ENCODE measurements around the gene SDCCAG8. TPM values are rescaled to one million over a fixed set of nuclear protein-coding genes. Genes with fewer than 3 reads are reported as not detected.

The SDCCAG8 gene
- polyA plus RNA-seq, 3 donors = 33.2 to 34.4 (median 33.4) TPM

DNA sequence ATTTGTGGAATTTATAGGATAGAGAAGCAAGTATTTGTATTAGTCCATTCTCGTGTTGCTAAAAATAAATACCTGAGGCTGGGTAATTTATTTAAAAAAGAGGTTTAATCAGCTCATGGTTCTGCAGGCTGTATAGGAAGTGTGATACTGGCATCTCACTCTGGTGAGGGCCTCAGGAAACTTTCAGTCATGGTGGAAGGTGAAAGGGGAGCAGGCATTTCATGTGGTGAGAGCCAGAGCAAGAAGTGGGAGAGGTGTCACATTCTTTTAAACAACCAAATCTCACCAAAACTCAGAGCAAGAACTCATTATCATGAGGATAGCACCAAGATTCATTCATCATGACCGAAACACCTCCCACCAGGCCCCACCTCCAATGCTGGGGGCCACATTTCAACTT lies 18.1 kb downstream of the SDCCAG8 start:
- no peaks in the 10 kb centered on the region for H3K27me3 Mint-ChIP-seq (ENCODE audit: low read depth in 3 of 3)
- Histone ChIP-seq H3K4me2 (replicated peaks; ENCODE audit: extremely low read depth, low read length, poor library complexity, severe bottlenecking) (no peak overlapping the region), H3K9me3 (replicated peaks in 1 of 2; ENCODE audit: control insufficient read depth in 1 of 2, insufficient read depth in 1 of 2, low read length in 2 of 2) (no peaks in the 10 kb centered on the region), H3K36me3 (replicated peaks in 1 of 2; ENCODE audit: control insufficient read depth in 1 of 2, insufficient read depth in 2 of 2, low read length in 2 of 2) (peaks cover 47 to 59% of the 10 kb centered on the region in 2 donors), H3K27me3 (ENCODE audit: control insufficient read depth in 2 of 2, insufficient read depth in 2 of 2, low read length in 2 of 2) (no peaks in the 10 kb centered on the region), H3K79me2 (ENCODE audit: insufficient read depth, low read length) (peaks cover 14% of the 10 kb centered on the region), H3K4me1 (ENCODE audit: control insufficient read depth in 1 of 2, insufficient read depth in 2 of 2, low read length in 2 of 2) (peaks cover 19 to 20% of the 10 kb centered on the region in 2 donors), H4K20me1 (ENCODE audit: insufficient read depth, low read length) (no peaks in the 10 kb centered on the region), H2AFZ (ENCODE audit: insufficient read depth, low read depth, low read length, poor library complexity, severe bottlenecking) (no peak overlapping the region), H3K27ac (ENCODE audit: low read depth in 1 of 2, low read length in 2 of 2) (no peak overlapping the region), H3K4me3 (replicated peaks in 1 of 3; ENCODE audit: low read depth in 2 of 3, low read length in 3 of 3) (no peak overlapping the region), H3K9ac (ENCODE audit: insufficient read depth, low read length, poor library complexity, severe bottlenecking) (no peak overlapping the region)
- no peak for DNase-seq
- no peak overlapping the region for H3K4me3 Mint-ChIP-seq
- intact Hi-C loops (cut with micrococcal nuclease) = no loop called here
- peak overlapping the region in 3 of 7 donors; percentile 14 to 80 (median 31) for H3K27ac Mint-ChIP-seq
- H3K36me3 Mint-ChIP-seq = peaks cover 44 to 52% of the 10 kb centered on the region in 2 donors
- TF ChIP-seq, protein P1, sequence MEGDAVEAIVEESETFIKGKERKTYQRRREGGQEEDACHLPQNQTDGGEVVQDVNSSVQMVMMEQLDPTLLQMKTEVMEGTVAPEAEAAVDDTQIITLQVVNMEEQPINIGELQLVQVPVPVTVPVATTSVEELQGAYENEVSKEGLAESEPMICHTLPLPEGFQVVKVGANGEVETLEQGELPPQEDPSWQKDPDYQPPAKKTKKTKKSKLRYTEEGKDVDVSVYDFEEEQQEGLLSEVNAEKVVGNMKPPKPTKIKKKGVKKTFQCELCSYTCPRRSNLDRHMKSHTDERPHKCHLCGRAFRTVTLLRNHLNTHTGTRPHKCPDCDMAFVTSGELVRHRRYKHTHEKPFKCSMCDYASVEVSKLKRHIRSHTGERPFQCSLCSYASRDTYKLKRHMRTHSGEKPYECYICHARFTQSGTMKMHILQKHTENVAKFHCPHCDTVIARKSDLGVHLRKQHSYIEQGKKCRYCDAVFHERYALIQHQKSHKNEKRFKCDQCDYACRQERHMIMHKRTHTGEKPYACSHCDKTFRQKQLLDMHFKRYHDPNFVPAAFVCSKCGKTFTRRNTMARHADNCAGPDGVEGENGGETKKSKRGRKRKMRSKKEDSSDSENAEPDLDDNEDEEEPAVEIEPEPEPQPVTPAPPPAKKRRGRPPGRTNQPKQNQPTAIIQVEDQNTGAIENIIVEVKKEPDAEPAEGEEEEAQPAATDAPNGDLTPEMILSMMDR (IDR thresholded peaks at IDR 0.05) = no peak
- H3K4me1 Mint-ChIP-seq = peaks cover 19% of the 10 kb centered on the region
- H3K9me3 Mint-ChIP-seq = peaks cover 0 to 2% (median 0%) of the 10 kb centered on the region in 7 donors
- 83% methylated on average over 1 of the region's 2 CpGs for WGBS (ENCODE audit: insufficient coverage)

DNA sequence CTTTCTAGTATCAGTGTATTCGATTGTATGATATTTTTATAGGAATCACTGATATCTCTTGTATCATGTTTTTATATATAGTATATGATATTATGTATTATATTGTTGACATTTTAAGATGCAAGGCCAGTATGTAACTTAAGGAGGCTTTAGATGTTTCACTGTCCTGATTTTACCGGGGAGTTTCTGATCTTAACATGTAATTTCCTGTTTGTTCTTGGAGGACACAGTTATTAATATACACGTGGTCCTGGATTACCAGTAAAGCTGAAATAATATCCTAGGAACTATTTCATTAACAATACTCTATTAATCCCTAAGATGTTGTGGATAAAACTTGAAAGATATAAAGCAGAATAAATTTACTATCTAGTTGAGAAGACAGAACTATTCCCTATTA lies 19.5 kb downstream of the SDCCAG8 start:
- Histone ChIP-seq H3K79me2 (ENCODE audit: insufficient read depth, low read length) (peaks cover under 1% of the 10 kb centered on the region), H4K20me1 (ENCODE audit: insufficient read depth, low read length) (no peaks in the 10 kb centered on the region), H3K27me3 (ENCODE audit: control insufficient read depth in 2 of 2, insufficient read depth in 2 of 2, low read length in 2 of 2) (no peaks in the 10 kb centered on the region), H3K9me3 (replicated peaks in 1 of 2; ENCODE audit: control insufficient read depth in 1 of 2, insufficient read depth in 1 of 2, low read length in 2 of 2) (no peaks in the 10 kb centered on the region), H3K4me1 (ENCODE audit: control insufficient read depth in 1 of 2, insufficient read depth in 2 of 2, low read length in 2 of 2) (peaks cover 6% of the 10 kb centered on the region in 2 donors), H3K9ac (ENCODE audit: insufficient read depth, low read length, poor library complexity, severe bottlenecking) (no peak overlapping the region), H3K4me3 (replicated peaks in 1 of 3; ENCODE audit: low read depth in 2 of 3, low read length in 3 of 3) (no peak overlapping the region), H3K36me3 (replicated peaks in 1 of 2; ENCODE audit: control insufficient read depth in 1 of 2, insufficient read depth in 2 of 2, low read length in 2 of 2) (peaks cover 50 to 65% of the 10 kb centered on the region in 2 donors), H2AFZ (ENCODE audit: insufficient read depth, low read depth, low read length, poor library complexity, severe bottlenecking) (no peak overlapping the region), H3K4me2 (replicated peaks; ENCODE audit: extremely low read depth, low read length, poor library complexity, severe bottlenecking) (no peak overlapping the region), H3K27ac (ENCODE audit: low read depth in 1 of 2, low read length in 2 of 2) (no peak overlapping the region)
- intact Hi-C loops (cut with micrococcal nuclease) = no loop called here
- peaks cover 7% of the 10 kb centered on the region for H3K4me1 Mint-ChIP-seq
- no peak for DNase-seq
- no peak overlapping the region for H3K4me3 Mint-ChIP-seq
- TF ChIP-seq, protein P1 (IDR thresholded peaks at IDR 0.05) = no peak
- H3K9me3 Mint-ChIP-seq = peaks cover 0 to 2% (median 0%) of the 10 kb centered on the region in 7 donors
- peaks cover 44 to 51% of the 10 kb centered on the region in 2 donors for H3K36me3 Mint-ChIP-seq
- no CpG with 5 or more reads among the region's 3 CpGs for WGBS (ENCODE audit: insufficient coverage)
- no peak overlapping the region for H3K27ac Mint-ChIP-seq
- no peaks in the 10 kb centered on the region for H3K27me3 Mint-ChIP-seq (ENCODE audit: low read depth in 3 of 3)

All from CD14-positive monocyte (primary cell).